Neural cell (in vitro differentiated cells): ENCODE measurements around the gene TELO2. TPM values are rescaled to one million over a fixed set of nuclear protein-coding genes. Genes with fewer than 3 reads are reported as not detected.

Experiments
- H2AFZ ChIP-seq: fragments of 200-600, 300-800 bp; sonication (generic), shearing (Covaris generic); 2 replicates; pipeline ENCODE4 v1.6.0; 2014; ENCODE audit warnings: low read depth, mild to moderate bottlenecking, antibody characterized with exemption, low read length, moderate library complexity
- H3F3A ChIP-seq: fragments of 200-600 bp; shearing (Covaris generic); 2 replicates; pipeline ENCODE4 v1.6.1; 2016; ENCODE audit warnings: mild to moderate bottlenecking, moderate library complexity, mixed read lengths, antibody characterized with exemption, low read length; ENCODE audit not compliant: insufficient read depth, poor library complexity, severe bottlenecking
- H3K27ac ChIP-seq: fragments of 200-600, 300-800 bp; sonication (generic), shearing (Covaris generic); 2 replicates; pipeline ENCODE4 v1.5.1; 2014; ENCODE audit warnings: mild to moderate bottlenecking, low read length, moderate library complexity
- H3K27me3 ChIP-seq: fragments of 300-800, 200-600 bp; sonication (generic), shearing (Covaris generic); 2 replicates; pipeline ENCODE4 v1.6.0; 2014; ENCODE audit warnings: mild to moderate bottlenecking, low read depth, low read length, moderate library complexity; ENCODE audit not compliant: insufficient read depth
- H3K36me3 ChIP-seq: fragments of 300-800, 200-600 bp; sonication (generic), shearing (Covaris generic); 2 replicates; pipeline ENCODE4 v1.5.1; 2014; ENCODE audit warnings: mild to moderate bottlenecking, antibody characterized with exemption, low read length, moderate library complexity; ENCODE audit not compliant: insufficient read depth
- H3K4me2 ChIP-seq: fragments of 300-800, 200-600 bp; sonication (generic), shearing (Covaris generic); 2 replicates; pipeline ENCODE4 v1.6.0; 2014; ENCODE audit warnings: mild to moderate bottlenecking, low read length
- H3K4me3 ChIP-seq: fragments of 300-800, 200-600 bp; sonication (generic), shearing (Covaris generic); 2 replicates; pipeline ENCODE4 v1.5.1; 2014; ENCODE audit warnings: mild to moderate bottlenecking, low read length, moderate library complexity
- H3K79me2 ChIP-seq: fragments of 200-600 bp; shearing (Covaris generic); replicated peaks from 2 replicates; pipeline ENCODE4 v1.6.0; 2014; ENCODE audit warnings: mild to moderate bottlenecking, low read length, moderate library complexity; ENCODE audit not compliant: insufficient read depth
- H3K9ac ChIP-seq: fragments of 300-800, 200-600 bp; sonication (generic), shearing (Covaris generic); 2 replicates; pipeline ENCODE4 v1.6.1; 2016; ENCODE audit warnings: mild to moderate bottlenecking, low read length, mixed read lengths
- H3K9me2 ChIP-seq: fragments of 200-600 bp; shearing (Covaris generic); 2 replicates; pipeline ENCODE4 v1.6.1; 2016; ENCODE audit warnings: mild to moderate bottlenecking, low read length, mixed read lengths; ENCODE audit not compliant: insufficient read depth
- H3K9me3 ChIP-seq: fragments of 200-600, 300-800 bp; sonication (generic), shearing (Covaris generic); 2 replicates; pipeline ENCODE4 v1.6.1; 2016; ENCODE audit warnings: mild to moderate bottlenecking, mixed run types, low read length, moderate library complexity, mixed read lengths
- H4K20me1 ChIP-seq: fragments of 200-600 bp; shearing (Covaris generic); 2 replicates; pipeline ENCODE4 v1.6.1; 2016; ENCODE audit warnings: mild to moderate bottlenecking, mixed run types; ENCODE audit not compliant: insufficient read depth
- CTCF ChIP-seq: fragments of 450-650 bp; IDR thresholded peaks from 2 replicates; pipeline ENCODE4 v1.5.1; 2014; ENCODE audit warnings: antibody characterized with exemption, mild to moderate bottlenecking, moderate library complexity; ENCODE audit not compliant: poor library complexity, severe bottlenecking
- EP300 ChIP-seq: fragments of 450-650 bp; conservative IDR thresholded peaks from 2 replicates; pipeline ENCODE4 v1.6.1; 2014; ENCODE audit warnings: antibody characterized with exemption, mild to moderate bottlenecking, moderate library complexity; ENCODE audit not compliant: poor library complexity, severe bottlenecking
- EZH2 ChIP-seq: fragments of 200-600, 300-800 bp; shearing (Covaris generic), sonication (generic); IDR thresholded peaks from 2 replicates; pipeline ENCODE4 v1.6.1; 2014; ENCODE audit warnings: antibody characterized with exemption, low read length, borderline replicate concordance, mild to moderate bottlenecking; ENCODE audit not compliant: insufficient read depth, poor library complexity, severe bottlenecking
- MXI1 ChIP-seq: fragments of 450-650 bp; conservative IDR thresholded peaks from 2 replicates; pipeline ENCODE4 v1.6.1; 2014; ENCODE audit warnings: antibody characterized with exemption, mild to moderate bottlenecking; ENCODE audit not compliant: poor library complexity, severe bottlenecking
- POLR2AphosphoS5 ChIP-seq: IDR thresholded peaks from 2 replicates; pipeline ENCODE4 v1.6.1; 2012
- RAD21 ChIP-seq: fragments of 450-650 bp; conservative IDR thresholded peaks from 2 replicates; pipeline ENCODE4 v1.6.1; 2014; ENCODE audit warnings: antibody characterized with exemption, mild to moderate bottlenecking, moderate library complexity
- REST ChIP-seq: IDR thresholded peaks from 2 replicates; pipeline ENCODE4 v1.6.1; 2012; ENCODE audit warnings: borderline replicate concordance
- SMC3 ChIP-seq: fragments of 450-650 bp; conservative IDR thresholded peaks from 2 replicates; pipeline ENCODE4 v1.6.1; 2014; ENCODE audit warnings: antibody characterized with exemption, mild to moderate bottlenecking, moderate library complexity; ENCODE audit not compliant: poor library complexity
- TAF1 ChIP-seq: IDR thresholded peaks from 2 replicates; pipeline ENCODE4 v1.6.1; 2012; ENCODE audit warnings: low read depth
- polyA plus RNA-seq: library from polyadenylated mRNA; depleted of rRNA; stranded (reverse); fragments of >200 nt; gene quantifications from 2 replicates; pipeline ENCODE4 v1.2.3, GENCODE V29; 2014

Gene TELO2
- polyA plus RNA-seq, 1 donor from 2014 or later: 50.4 TPM

GRCh38 chr16:1557074-1557473 is 63.9 kb downstream of the TELO2 start:
- Histone ChIP-seq H3K79me2 (no peaks in the 10 kb centered on the region), H3K9me2 (no peaks in the 10 kb centered on the region), H3K27ac (no peak overlapping the region), H3K27me3 (no peaks in the 10 kb centered on the region), H3K9ac (no peak overlapping the region), H4K20me1 (no peaks in the 10 kb centered on the region), H3F3A (no peaks in the 10 kb centered on the region), H3K9me3 (no peaks in the 10 kb centered on the region), H3K4me3 (no peak overlapping the region), H2AFZ (no peak overlapping the region), H3K36me3 (peaks cover 5% of the 10 kb centered on the region), H3K4me2 (no peak overlapping the region)
- no peak for TF ChIP-seq REST
- no peak for TF ChIP-seq MXI1
- TF ChIP-seq EZH2: no peak
- TF ChIP-seq RAD21: no peak
- no peak for TF ChIP-seq TAF1
- no peak for TF ChIP-seq CTCF
- TF ChIP-seq POLR2AphosphoS5: no peak
- no peak for TF ChIP-seq EP300
- no peak for TF ChIP-seq SMC3

- Histone ChIP-seq H3K4me2 (no peak overlapping the region), H3K9me2 (no peaks in the 10 kb centered on the region), H3K79me2 (no peaks in the 10 kb centered on the region), H4K20me1 (no peaks in the 10 kb centered on the region), H3K9me3 (no peaks in the 10 kb centered on the region), H3K27ac (no peak overlapping the region), H3K36me3 (peaks cover 5% of the 10 kb centered on the region), H3F3A (no peaks in the 10 kb centered on the region), H2AFZ (no peak overlapping the region), H3K27me3 (no peaks in the 10 kb centered on the region), H3K9ac (no peak overlapping the region), H3K4me3 (no peak overlapping the region)
- no peak for TF ChIP-seq POLR2AphosphoS5
- no peak for TF ChIP-seq CTCF
- TF ChIP-seq EZH2: no peak
- TF ChIP-seq MXI1: no peak
- TF ChIP-seq EP300: no peak
- no peak for TF ChIP-seq SMC3
- no peak for TF ChIP-seq RAD21
- no peak for TF ChIP-seq TAF1
- TF ChIP-seq REST: no peak
Observed at GRCh38 chr16:1557576-1557975, 64.4 kb downstream of the TELO2 start.
